OCI-LY7 (cell line): Measurements from ENCODE around the gene SSU72.

Source experiments
- CTCF ChIP-seq: fragments of 200-600 bp; sonication (generic); conservative IDR thresholded peaks from 2 replicates; pipeline ENCODE4 v1.5.1; 2014; ENCODE audit warnings: mild to moderate bottlenecking, antibody characterized with exemption, low read length, moderate library complexity, mixed read lengths
- EZH2phosphoT487 ChIP-seq: fragments of 200-600 bp; sonication (generic); IDR thresholded peaks from 2 replicates; pipeline ENCODE4 v1.6.1; 2018; ENCODE audit warnings: low read depth, borderline replicate concordance, mild to moderate bottlenecking, mixed run types, antibody characterized with exemption, low read length, moderate library complexity, mixed read lengths

- TF ChIP-seq CTCF: no peak
- TF ChIP-seq EZH2phosphoT487: no peak
Measured at GRCh38 chr1:1602968-1603506, 28.4 kb upstream of the SSU72 start.
